GM18868 (cell line): Measurements from ENCODE around the gene CDSN.
A peak's percentile ranks its signal among the peaks of the same experiment; 100 is the strongest.
"Not testable (repeated sequence)": the region's sequence is repeated elsewhere in the genome, so short reads cannot be mapped to it uniquely, and the experiment has no call there.

Experiments used
- ATAC-seq: cut with Tn5 transposase; IDR thresholded peaks from one replicate; pipeline ENCODE4 v1.9.1; 2021; ENCODE audit warnings: mild to moderate bottlenecking, moderate library complexity; ENCODE audit not compliant: unreplicated experiment

The CDSN gene, protein sequence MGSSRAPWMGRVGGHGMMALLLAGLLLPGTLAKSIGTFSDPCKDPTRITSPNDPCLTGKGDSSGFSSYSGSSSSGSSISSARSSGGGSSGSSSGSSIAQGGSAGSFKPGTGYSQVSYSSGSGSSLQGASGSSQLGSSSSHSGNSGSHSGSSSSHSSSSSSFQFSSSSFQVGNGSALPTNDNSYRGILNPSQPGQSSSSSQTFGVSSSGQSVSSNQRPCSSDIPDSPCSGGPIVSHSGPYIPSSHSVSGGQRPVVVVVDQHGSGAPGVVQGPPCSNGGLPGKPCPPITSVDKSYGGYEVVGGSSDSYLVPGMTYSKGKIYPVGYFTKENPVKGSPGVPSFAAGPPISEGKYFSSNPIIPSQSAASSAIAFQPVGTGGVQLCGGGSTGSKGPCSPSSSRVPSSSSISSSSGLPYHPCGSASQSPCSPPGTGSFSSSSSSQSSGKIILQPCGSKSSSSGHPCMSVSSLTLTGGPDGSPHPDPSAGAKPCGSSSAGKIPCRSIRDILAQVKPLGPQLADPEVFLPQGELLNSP

GRCh38 chr6:31120151-31120915 is at the start of gene CDSN:
Gene CDSN, minus strand, starts transcription at chr6:31120446. Its CDS starts 27 bp downstream, at chr6:31120419.
- no peak for ATAC-seq

GRCh38 chr6:31169123-31169857 is 49.0 kb upstream of the CDSN start:
- no peak for ATAC-seq

- ATAC-seq, result no peak
These were observed 48.4 kb upstream of the CDSN start for GRCh38 chr6:31168606-31169005.

DNA sequence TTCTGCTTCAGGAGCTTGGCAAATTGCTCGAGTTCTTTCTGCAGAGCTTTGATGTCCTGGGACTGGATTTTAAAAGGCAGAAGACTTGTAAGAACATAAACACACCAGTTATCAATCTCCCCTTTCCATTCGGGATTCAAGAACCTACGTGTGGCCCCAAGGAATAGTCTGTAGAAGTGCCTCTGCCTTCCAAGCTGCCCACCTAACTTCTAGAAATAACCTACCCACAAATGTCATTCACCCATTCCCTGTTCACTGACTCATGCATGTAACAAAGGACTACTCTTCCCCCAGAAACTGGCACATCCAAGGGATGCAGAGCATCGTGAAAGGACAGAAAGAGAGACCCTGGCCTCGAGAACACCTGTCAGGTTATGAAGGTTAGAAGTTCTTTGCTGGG is 45.7 kb upstream of the CDSN start:
- ATAC-seq, result no peak

DNA sequence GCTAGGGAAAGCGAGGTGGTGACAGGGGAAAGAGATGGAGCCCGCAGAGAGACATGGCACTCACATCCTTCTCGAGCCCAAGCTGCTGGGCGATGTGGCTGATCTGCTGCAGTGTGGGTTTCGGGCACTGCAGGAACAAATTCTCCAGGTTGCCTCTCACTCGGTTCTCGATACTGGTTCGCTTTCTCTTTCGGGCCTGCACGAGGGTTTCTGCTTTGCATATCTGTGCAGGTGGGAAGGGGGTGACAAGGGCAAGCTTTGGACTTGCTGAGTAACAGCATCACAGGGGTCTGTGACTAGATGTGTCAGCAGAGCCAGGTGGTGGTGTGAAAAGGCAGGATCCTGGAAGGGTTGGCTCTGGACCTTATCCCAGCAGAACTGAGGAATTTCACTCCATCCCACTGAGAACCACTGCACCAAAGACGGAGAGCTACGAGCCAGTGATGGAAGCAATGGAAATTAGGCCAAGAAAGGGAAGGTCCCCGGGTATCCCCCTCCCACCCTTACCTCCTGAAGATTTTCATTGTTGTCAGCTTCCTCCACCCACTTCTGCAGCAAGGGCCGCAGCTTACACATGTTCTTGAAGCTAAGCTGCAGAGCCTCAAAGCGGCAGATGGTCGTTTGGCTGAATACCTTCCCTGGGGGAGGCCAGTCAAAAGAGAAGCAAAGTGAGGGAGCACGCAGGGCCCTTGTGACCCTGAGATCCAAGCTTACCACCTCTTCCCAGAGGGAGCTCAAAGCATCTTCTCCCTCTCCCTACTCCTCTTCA is 45.0 kb upstream of the CDSN start:
- peak; percentile 79 for ATAC-seq

DNA sequence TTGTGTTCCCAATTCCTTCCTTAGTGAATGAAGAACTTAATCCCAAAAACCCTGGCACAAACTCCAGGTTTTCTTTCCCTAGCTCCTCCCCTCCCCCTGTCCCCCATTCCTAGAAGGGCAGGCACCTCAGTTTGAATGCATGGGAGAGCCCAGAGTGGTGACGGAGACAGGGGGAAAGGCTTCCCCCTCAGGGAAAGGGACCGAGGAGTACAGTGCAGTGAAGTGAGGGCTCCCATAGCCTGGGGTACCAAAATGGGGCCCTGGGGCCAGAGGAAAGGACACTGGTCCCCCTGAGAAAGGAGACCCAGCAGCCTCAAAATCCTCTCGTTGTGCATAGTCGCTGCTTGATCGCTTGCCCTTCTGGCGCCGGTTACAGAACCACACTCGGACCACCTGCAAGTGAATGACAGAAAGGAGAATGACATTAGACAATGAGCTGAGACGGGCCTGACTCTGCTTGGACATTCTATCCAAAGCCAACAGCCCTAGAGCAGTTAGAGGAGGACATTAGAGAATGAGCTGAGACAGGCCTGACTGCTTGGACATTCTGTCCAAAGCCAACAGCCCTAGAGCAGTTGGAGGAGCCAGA is 44.3 kb upstream of the CDSN start:
- ATAC-seq, result not testable (repeated sequence)

- no peak for ATAC-seq
These were observed 43.7 kb upstream of the CDSN start for GRCh38 chr6:31163922-31164321.

DNA sequence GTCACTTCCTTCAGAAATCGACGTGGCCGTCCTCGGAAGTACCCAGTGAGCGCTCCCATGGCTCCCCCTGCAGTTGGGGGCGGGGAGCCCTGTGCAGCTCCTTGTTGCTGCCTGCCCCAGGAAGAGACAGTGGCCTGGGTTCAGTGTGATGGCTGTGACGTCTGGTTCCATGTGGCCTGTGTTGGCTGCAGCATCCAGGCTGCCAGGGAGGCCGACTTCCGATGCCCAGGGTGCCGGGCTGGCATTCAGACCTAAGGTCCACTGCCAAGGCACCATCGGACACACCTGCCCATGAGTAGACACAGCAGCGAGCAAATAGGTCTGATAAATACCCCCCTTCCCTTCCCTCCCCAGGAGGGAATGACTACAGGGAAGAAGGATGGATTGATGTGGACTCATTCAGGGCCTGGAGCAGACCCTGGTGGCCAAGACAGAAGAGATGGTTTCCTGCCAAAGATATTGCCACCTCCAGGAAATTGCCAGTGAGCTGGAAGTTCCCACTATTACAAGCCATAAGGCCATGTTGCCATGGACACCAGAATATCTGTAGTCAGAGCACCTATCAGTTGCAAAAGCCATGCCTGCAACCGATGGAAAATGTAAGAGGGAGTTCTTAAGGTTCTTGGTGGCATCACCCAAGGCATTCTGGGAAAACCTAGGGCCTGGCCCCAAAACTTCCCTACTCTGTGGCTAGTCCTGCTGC is 42.4 kb upstream of the CDSN start:
- ATAC-seq, result no peak

DNA sequence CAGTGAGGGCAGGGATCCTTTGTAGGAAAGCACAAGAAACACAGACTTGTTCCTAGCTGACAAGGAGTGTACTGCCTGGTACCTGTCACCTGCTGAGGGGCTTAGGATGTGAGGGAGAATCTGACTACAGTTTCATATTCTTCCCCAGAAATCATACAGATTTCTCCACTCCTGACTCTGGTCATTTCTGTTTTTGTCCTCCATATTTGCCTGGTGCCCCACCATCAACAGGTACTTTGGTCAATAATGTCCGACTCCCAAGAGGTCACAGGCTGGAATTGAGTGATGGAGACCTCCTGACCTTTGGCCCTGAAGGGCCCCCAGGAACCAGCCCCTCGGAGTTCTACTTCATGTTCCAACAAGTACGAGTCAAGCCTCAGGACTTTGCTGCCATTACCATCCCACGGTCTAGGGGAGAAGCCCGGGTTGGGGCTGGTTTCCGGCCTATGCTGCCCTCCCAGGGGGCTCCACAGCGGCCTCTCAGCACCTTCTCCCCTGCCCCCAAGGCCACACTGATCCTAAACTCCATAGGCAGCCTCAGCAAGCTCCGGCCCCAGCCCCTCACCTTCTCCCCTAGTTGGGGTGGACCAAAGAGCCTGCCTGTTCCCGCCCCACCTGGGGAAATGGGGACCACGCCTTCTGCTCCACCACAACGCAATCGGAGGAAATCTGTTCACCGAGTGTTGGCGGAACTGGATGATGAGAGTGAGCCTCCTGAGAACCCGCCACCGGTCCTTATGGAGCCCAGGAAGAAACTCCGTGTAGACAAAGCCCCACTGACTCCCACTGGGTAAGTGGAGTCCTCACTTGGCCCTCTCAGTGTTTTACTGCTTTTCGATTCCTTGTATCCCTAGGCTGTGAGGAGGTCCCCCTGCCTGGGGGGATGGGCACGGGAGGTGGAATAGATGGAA is 41.2 kb upstream of the CDSN start:
- no peak for ATAC-seq

GRCh38 chr6:31158863-31159855 is 38.9 kb upstream of the CDSN start:
- ATAC-seq, result no peak

GRCh38 chr6:31158140-31158862 is 38.1 kb upstream of the CDSN start, which contains the start of gene TCF19:
Gene TCF19, plus strand, starts transcription at chr6:31158589. Its CDS starts 881 bp downstream, at chr6:31159470.
- ATAC-seq, result peak; percentile 85

DNA sequence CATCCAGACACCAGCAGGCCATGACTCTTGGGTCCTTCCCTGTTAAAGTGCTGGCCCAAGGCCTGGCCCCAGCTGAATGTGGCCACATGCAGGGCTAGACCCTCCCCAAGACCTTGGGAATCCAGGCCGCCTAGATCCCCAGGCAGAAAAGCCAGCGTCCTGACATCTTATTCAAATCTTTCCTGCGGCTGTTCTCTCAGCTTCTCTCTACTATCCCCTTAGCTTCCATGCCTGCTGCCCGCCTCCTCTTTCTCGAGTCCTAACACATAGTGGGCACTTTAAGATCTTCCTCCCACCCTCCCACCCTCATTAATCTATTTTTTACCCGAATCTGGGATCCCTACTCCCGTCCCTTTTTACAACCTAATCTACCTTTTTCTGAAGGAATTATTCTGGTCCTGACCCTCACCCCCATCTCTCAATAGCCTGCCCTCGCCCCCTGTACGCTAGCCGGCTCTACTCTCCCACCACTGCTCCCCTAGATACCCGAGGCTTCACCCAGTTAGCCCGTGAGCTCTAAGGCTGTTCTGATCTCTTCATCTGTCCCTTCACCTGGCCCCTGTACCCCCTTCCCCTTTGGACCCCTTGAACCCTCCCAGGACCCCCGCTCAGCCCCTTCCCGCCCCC is 37.4 kb upstream of the CDSN start, which contains the start of gene CCHCR1:
Gene CCHCR1, minus strand, starts transcription at position 290 of the 627 bp plus-strand sequence. Its CDS starts 202 bp downstream, at position 88.
- ATAC-seq, result no peak

DNA sequence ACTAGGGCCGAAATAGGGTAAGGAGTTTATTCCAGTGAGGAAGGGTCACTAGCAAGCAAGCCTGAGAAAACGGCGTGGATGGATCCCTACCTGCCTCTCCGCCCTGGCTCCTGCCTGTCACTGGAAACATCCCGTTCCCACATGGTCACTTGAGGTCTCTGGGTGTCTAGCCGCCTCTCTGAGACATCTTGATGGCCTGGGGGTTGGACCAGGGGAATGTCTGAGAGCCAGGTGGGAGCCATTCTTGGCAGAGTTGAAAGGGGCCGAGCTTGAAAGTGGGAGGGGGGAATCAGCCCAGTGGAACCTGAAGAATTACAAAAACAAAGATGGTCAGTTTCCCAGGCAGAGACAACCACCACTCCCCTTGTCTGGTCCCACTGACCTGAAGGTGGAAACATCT is 36.4 kb upstream of the CDSN start:
- ATAC-seq, result no peak

DNA sequence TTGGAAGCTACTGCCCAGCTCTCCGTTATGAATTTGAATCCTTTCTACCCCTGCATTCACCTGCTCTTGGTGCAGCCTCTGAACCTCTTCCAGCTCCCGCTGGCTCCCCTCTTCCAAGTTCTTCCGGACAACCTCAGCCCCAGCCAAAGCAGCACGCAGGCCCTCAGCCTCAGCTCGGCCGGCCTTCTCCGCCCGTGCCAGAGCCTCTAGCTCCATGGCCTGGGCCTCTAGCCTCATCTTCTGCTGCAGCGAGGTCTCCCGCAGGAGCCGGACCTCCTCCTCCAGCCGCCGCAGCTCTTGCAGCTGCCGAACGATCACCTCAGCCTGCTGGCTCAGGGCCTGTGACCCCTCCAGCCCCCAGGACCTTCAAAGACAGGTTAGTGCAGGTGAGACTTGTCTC is 34.2 kb upstream of the CDSN start:
- ATAC-seq, result no peak

- no peak for ATAC-seq
These were observed 32.5 kb upstream of the CDSN start for GRCh38 chr6:31152781-31153180.
